IMR-90 (cell line): ENCODE data around the gene FMC1. TPM values are rescaled to one million over a fixed set of nuclear protein-coding genes. Genes with fewer than 3 reads are reported as not detected.

Experiments used
- ATAC-seq: fragments of 200-7000 bp; cut with Tn5 transposase; 2 replicates; pipeline ENCODE4 v1.9.1; 2020; ENCODE audit warnings: low read depth, mild to moderate bottlenecking, moderate library complexity
- BruUV-seq: library from RNA; stranded (reverse); fragments of 400-500 nt; replicated peaks from 2 replicates; lab custom pipeline; 2021; lab: Mats Ljungman, UMichigan
- CTCF ChIA-PET: fragments of 300-600 bp; formaldehyde crosslinking; extraction: SDS; loops from one replicate; lab custom pipeline; 2021; ENCODE audit warnings: antibody characterized with exemption; lab: Yijun Ruan, JAX
- POLR2A ChIA-PET: fragments of 300-600 bp; sonication (Branson Sonifier 250); formaldehyde crosslinking; loops from one replicate; lab custom pipeline; 2022; ENCODE audit warnings: antibody characterized with exemption; ENCODE audit not compliant: unreplicated experiment; lab: Charles Lee
- DNase-seq: peaks from one replicate; pipeline ENCODE4 v3.0.0; 2013
- H2AFZ ChIP-seq: replicated peaks from 2 replicates; pipeline ENCODE3; 2013; ENCODE audit warnings: low read length, mild to moderate bottlenecking; ENCODE audit not compliant: poor library complexity
- H2AK5ac ChIP-seq: 2 replicates; pipeline ENCODE4 v1.6.1; 2013; ENCODE audit warnings: low read depth, low read length, inconsistent platforms
- H2AK9ac ChIP-seq: replicated peaks from 2 replicates; pipeline ENCODE3; 2013; ENCODE audit warnings: mild to moderate bottlenecking, low read depth, low read length, moderate library complexity; ENCODE audit not compliant: poor library complexity
- H2BK120ac ChIP-seq: 2 replicates; pipeline ENCODE4 v1.6.1; 2013; ENCODE audit warnings: low read depth, low read length, inconsistent platforms
- H2BK15ac ChIP-seq: 3 replicates; pipeline ENCODE4 v1.6.1; 2013; ENCODE audit warnings: low read depth, low read length, inconsistent platforms
- H2BK20ac ChIP-seq: 2 replicates; pipeline ENCODE4 v1.6.1; 2013; ENCODE audit warnings: low read depth, mild to moderate bottlenecking, inconsistent platforms, low read length, moderate library complexity
- H2BK5ac ChIP-seq: 2 replicates; pipeline ENCODE4 v1.6.1; 2013; ENCODE audit warnings: mild to moderate bottlenecking, low read depth, low read length, inconsistent platforms; ENCODE audit not compliant: poor library complexity, severe bottlenecking
- H3K14ac ChIP-seq: replicated peaks from 2 replicates; pipeline ENCODE4 v1.6.1; 2013; ENCODE audit warnings: low read depth, low read length, inconsistent platforms
- H3K18ac ChIP-seq: 2 replicates; pipeline ENCODE4 v1.6.1; 2013; ENCODE audit warnings: low read depth, low read length, control low read depth
- H3K23ac ChIP-seq: 2 replicates; pipeline ENCODE4 v1.6.1; 2013; ENCODE audit warnings: low read depth, low read length, inconsistent platforms
- H3K27ac ChIP-seq: 2 replicates; pipeline ENCODE4 v1.5.1; 2013; ENCODE audit warnings: mild to moderate bottlenecking, control low read depth, low read length; ENCODE audit not compliant: insufficient read depth
- H3K27me3 ChIP-seq: 2 replicates; pipeline ENCODE4 v1.6.1; 2013; ENCODE audit warnings: low read length; ENCODE audit not compliant: control insufficient read depth, insufficient read depth
- H3K36me3 ChIP-seq: 2 replicates; pipeline ENCODE4 v1.6.1; 2013; ENCODE audit warnings: low read length, mixed read lengths; ENCODE audit not compliant: control insufficient read depth, insufficient read depth
- H3K4ac ChIP-seq: 2 replicates; pipeline ENCODE4 v1.6.1; 2013; ENCODE audit warnings: low read depth, low read length, inconsistent platforms
- H3K4me1 ChIP-seq: 2 replicates; pipeline ENCODE4 v1.6.1; 2013; ENCODE audit warnings: low read length, mixed read lengths; ENCODE audit not compliant: control insufficient read depth, insufficient read depth
- H3K4me2 ChIP-seq: 2 replicates; pipeline ENCODE4 v1.6.1; 2013; ENCODE audit warnings: low read depth, mild to moderate bottlenecking, control low read depth, low read length, moderate library complexity
- H3K4me3 ChIP-seq: 2 replicates; pipeline ENCODE4 v1.5.1; 2013; ENCODE audit warnings: low read depth, mild to moderate bottlenecking, control low read depth, low read length, moderate library complexity; ENCODE audit not compliant: insufficient read depth
- H3K56ac ChIP-seq: 2 replicates; pipeline ENCODE4 v1.6.1; 2013; ENCODE audit warnings: low read length, inconsistent platforms; ENCODE audit not compliant: insufficient read depth; ENCODE audit errors: extremely low read depth
- H3K79me1 ChIP-seq, 2 experiments: 2 replicates each; pipeline ENCODE4 v1.6.1; 2013; ENCODE audit warnings: low read length in 2 of 2, inconsistent platforms in 1 of 2, low read depth in 1 of 2
- H3K9ac ChIP-seq: 2 replicates; pipeline ENCODE4 v1.6.1; 2013; ENCODE audit warnings: low read depth, low read length, control low read depth
- H3K9me1 ChIP-seq: 2 replicates; pipeline ENCODE4 v1.6.1; 2013; ENCODE audit warnings: low read length, inconsistent platforms; ENCODE audit not compliant: insufficient read depth
- H3K9me3 ChIP-seq: 2 replicates; pipeline ENCODE4 v1.6.1; 2013; ENCODE audit warnings: low read length; ENCODE audit not compliant: control insufficient read depth, insufficient read depth
- H4K20me1 ChIP-seq: 2 replicates; pipeline ENCODE4 v1.6.1; 2013; ENCODE audit warnings: low read length, inconsistent platforms; ENCODE audit not compliant: insufficient read depth
- H4K5ac ChIP-seq: 2 replicates; pipeline ENCODE4 v1.6.1; 2013; ENCODE audit warnings: mild to moderate bottlenecking, low read depth, low read length, control low read depth
- H4K8ac ChIP-seq, 2 experiments: 2 replicates each; pipeline ENCODE4 v1.6.1; 2013; ENCODE audit warnings: low read depth in 2 of 2, low read length in 2 of 2, control low read depth in 1 of 2, inconsistent platforms in 1 of 2
- H4K91ac ChIP-seq: 2 replicates; pipeline ENCODE4 v1.6.1; 2013; ENCODE audit warnings: low read depth, low read length, inconsistent platforms; ENCODE audit not compliant: insufficient read depth
- BHLHE40 ChIP-seq: fragments of 150-350 bp; IDR thresholded peaks from 2 replicates; pipeline ENCODE4 v1.6.1; 2016; ENCODE audit warnings: mild to moderate bottlenecking, low read depth, low read length
- CEBPB ChIP-seq: IDR thresholded peaks from 2 replicates; pipeline ENCODE4 v1.6.1; 2012; ENCODE audit warnings: low read depth, low read length, improper control_type of control experiment
- CHD1 ChIP-seq: IDR thresholded peaks from 2 replicates; pipeline ENCODE4 v1.6.1; 2012; ENCODE audit warnings: low read depth, low read length, improper control_type of control experiment
- ELK1 ChIP-seq: fragments of 150-350 bp; IDR thresholded peaks from 2 replicates; pipeline ENCODE4 v1.6.1; 2016; ENCODE audit warnings: low read depth, mild to moderate bottlenecking, low read length, moderate library complexity, borderline replicate concordance
- FOS ChIP-seq: fragments of 150-350 bp; IDR thresholded peaks from 2 replicates; pipeline ENCODE4 v1.6.1; 2016; ENCODE audit warnings: low read depth, low read length
- MAFK ChIP-seq: IDR thresholded peaks from 2 replicates; pipeline ENCODE4 v1.6.1; 2012; ENCODE audit warnings: low read depth, low read length, improper control_type of control experiment
- MAZ ChIP-seq: IDR thresholded peaks from 2 replicates; pipeline ENCODE4 v1.6.1; 2012; ENCODE audit warnings: low read depth, mild to moderate bottlenecking, low read length, improper control_type of control experiment, moderate library complexity, borderline replicate concordance
- MXI1 ChIP-seq: IDR thresholded peaks from 2 replicates; pipeline ENCODE4 v1.6.1; 2012; ENCODE audit warnings: low read depth, mild to moderate bottlenecking, low read length, moderate library complexity, borderline replicate concordance
- NFE2L2 ChIP-seq: fragments of 150-350 bp; IDR thresholded peaks from 2 replicates; pipeline ENCODE4 v1.6.1; 2016; ENCODE audit warnings: low read depth, mild to moderate bottlenecking, low read length
- POLR2A ChIP-seq: IDR thresholded peaks from 2 replicates; pipeline ENCODE4 v1.6.1; 2012; ENCODE audit warnings: mild to moderate bottlenecking, low read depth, low read length
- RAD21 ChIP-seq: IDR thresholded peaks from 2 replicates; pipeline ENCODE4 v1.6.1; 2012; ENCODE audit warnings: low read length, improper control_type of control experiment
- RCOR1 ChIP-seq: IDR thresholded peaks from 2 replicates; pipeline ENCODE4 v1.6.1; 2012; ENCODE audit warnings: mild to moderate bottlenecking, low read length, improper control_type of control experiment; ENCODE audit not compliant: insufficient replicate concordance
- RFX5 ChIP-seq: IDR thresholded peaks from 2 replicates; pipeline ENCODE4 v1.8.0; 2012; ENCODE audit warnings: low read depth, mild to moderate bottlenecking, low read length, moderate library complexity
- SMC3 ChIP-seq: fragments of 150-350 bp; IDR thresholded peaks from 2 replicates; pipeline ENCODE4 v1.6.1; 2016; ENCODE audit warnings: low read depth, mild to moderate bottlenecking, antibody characterized with exemption, low read length, moderate library complexity
- USF2 ChIP-seq: fragments of 150-350 bp; IDR thresholded peaks from 2 replicates; pipeline ENCODE4 v1.6.1; 2017; ENCODE audit warnings: mild to moderate bottlenecking, antibody characterized with exemption, low read length, low read depth
- WGBS, 2 experiments: methylation state at CpG; one replicate each; pipeline versions ENCODE4 v1.1.5 to v1.1.7; 2013; ENCODE audit warnings: missing lambda C conversion rate in 2 of 2; ENCODE audit not compliant: insufficient read length in 1 of 2; ENCODE audit errors: extremely low coverage in 2 of 2; 5-methylcytosine and 5-hydroxymethylcytosine counted together
- dilution Hi-C: fragments of 300-500 bp; cut with HindIII; formaldehyde crosslinking; loops from one replicate; pipeline ENCODE4 v1.14.3; 2018; ENCODE audit warnings: low sequenced_read_pairs; ENCODE audit not compliant: unreplicated experiment
- in situ Hi-C: fragments of 300-500 bp; cut with MboI; formaldehyde crosslinking; loops from 3 replicates; pipeline ENCODE4 v1.14.3; 2019; ENCODE audit warnings: low sequenced_read_pairs, inconsistent platforms, mixed read lengths
- intact Hi-C: fragments of 100-400 bp; cut with micrococcal nuclease; formaldehyde crosslinking; loops from 2 replicates; pipeline ENCODE4 v1.10.0; 2022
- polyA plus RNA-seq, 3 experiments: library from polyadenylated mRNA; depleted of rRNA; stranded (reverse); fragments of >200 nt; gene quantifications; 2 replicates each; pipeline ENCODE4 v1.2.3, GENCODE V29; 2012; ENCODE audit warnings: low replicate concordance in 1 of 3
- total RNA-seq: library from RNA; depleted of rRNA; stranded (reverse); fragments of >200 nt; gene quantifications from 2 replicates; pipeline ENCODE4 v1.2.3, GENCODE V29; 2012
- TF ChIP-seq, protein P1 (sequence below): conservative IDR thresholded peaks from 2 replicates; pipeline ENCODE4 v1.5.1; 2012; ENCODE audit warnings: mild to moderate bottlenecking, low read depth, low read length, improper control_type of control experiment

Gene FMC1
- total and polyA plus RNA-seq, 2 of the 4 experiments (the other 2 are of a cell fraction): 6.1 to 11.9 TPM

DNA sequence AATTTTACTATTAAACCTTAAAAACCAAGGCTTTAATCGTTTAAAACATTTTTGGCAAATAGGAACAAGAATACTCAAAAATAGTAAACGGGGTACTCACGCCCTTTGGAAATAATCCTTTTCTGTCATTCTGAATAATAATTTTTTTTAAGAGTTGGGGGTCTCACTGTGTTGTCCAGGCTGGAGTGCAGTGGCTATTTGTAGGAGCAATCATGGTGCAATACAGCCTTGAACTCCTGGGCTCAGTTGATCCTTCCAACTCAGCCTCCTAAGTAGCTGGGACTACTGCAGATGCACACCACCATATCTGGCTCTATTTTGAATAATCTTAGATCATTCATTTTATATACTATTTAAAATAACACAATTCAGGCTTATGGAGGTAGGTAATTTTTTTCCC, 43.5 kb downstream of the FMC1 start:
- Histone ChIP-seq H2AK5ac (no peak overlapping the region), H2BK15ac (no peak overlapping the region), H3K4me2 (no peak overlapping the region), H3K23ac (no peak overlapping the region), H3K9me1 (no peaks in the 10 kb centered on the region; the same call in 1 of the 2 replicates), H3K14ac (no peak overlapping the region), H2AK9ac (no peak overlapping the region), H4K5ac (no peak overlapping the region), H4K8ac (no peak overlapping the region), H4K91ac (no peak overlapping the region), H3K79me1 (peaks cover 13 to 36% of the 10 kb centered on the region in 2 experiments), H3K27me3 (no peaks in the 10 kb centered on the region), H3K27ac (no peak overlapping the region), H2BK5ac (no peak overlapping the region), H3K9me3 (no peaks in the 10 kb centered on the region), H3K4me3 (no peak overlapping the region), H2BK120ac (no peak overlapping the region), H3K9ac (no peak overlapping the region), H2BK20ac (no peak overlapping the region), H4K20me1 (peaks cover 6% of the 10 kb centered on the region), H3K36me3 (peaks cover 24% of the 10 kb centered on the region), H3K4me1 (no peaks in the 10 kb centered on the region), H2AFZ (no peak overlapping the region), H3K56ac (no peak overlapping the region), H3K18ac (no peak overlapping the region), H3K4ac (no peak overlapping the region)
- WGBS, 2 experiments: no CpG with 5 or more reads among the region's 3 CpGs
- dilution Hi-C loops: no loop called here
- DNase-seq: no peak
- intact Hi-C loops: no loop called here
- ChIA-PET CTCF (no interaction called here), POLR2A (no interaction called here)
- BruUV-seq: TSS peak; percentile 10
- in situ Hi-C loops: no loop called here
- TF ChIP-seq RAD21 (no peak), CEBPB (no peak), RFX5 (no peak), POLR2A (no peak), MXI1 (no peak), SMC3 (no peak), MAFK (no peak), MAZ (no peak), BHLHE40 (no peak), NFE2L2 (no peak), CHD1 (no peak), ELK1 (no peak), FOS (no peak), USF2 (no peak), RCOR1 (no peak)
- TF ChIP-seq, protein P1, sequence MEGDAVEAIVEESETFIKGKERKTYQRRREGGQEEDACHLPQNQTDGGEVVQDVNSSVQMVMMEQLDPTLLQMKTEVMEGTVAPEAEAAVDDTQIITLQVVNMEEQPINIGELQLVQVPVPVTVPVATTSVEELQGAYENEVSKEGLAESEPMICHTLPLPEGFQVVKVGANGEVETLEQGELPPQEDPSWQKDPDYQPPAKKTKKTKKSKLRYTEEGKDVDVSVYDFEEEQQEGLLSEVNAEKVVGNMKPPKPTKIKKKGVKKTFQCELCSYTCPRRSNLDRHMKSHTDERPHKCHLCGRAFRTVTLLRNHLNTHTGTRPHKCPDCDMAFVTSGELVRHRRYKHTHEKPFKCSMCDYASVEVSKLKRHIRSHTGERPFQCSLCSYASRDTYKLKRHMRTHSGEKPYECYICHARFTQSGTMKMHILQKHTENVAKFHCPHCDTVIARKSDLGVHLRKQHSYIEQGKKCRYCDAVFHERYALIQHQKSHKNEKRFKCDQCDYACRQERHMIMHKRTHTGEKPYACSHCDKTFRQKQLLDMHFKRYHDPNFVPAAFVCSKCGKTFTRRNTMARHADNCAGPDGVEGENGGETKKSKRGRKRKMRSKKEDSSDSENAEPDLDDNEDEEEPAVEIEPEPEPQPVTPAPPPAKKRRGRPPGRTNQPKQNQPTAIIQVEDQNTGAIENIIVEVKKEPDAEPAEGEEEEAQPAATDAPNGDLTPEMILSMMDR: no peak
- no peak for ATAC-seq
